ENCODE measurements around the gene PTPRU.

The PTPRU gene

DNA sequence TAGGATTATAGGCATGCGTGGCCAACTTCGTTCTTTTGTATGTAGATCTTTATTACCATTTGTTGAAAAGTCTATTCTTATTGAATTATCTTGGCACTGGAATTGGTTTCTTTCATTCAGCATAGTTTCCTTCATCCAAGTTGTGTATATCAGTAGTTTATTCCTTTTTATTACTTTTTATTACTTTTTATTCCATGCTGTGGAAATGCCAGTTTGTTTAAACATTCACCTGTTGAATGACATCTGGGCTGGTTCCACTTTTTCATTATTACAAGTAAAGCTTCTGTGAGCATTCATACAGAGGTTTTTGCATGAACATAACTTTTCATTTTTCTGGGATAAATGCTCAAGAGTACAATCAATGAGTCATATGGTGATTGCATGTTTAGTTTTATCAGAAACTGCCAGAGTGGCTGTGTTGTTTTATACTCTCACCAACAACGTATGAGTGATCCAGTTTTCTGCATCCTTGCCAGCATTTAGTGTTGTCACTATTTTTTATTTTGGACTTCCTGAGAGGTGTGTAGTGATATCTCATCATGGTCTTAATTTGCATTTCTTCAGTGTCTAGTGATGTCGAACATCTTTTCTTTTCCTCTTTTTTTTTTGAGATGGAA, 28.6 kb downstream of the PTPRU start:
- no peak for FAIRE-seq
- DNase-seq (ENCODE audit: low spot score), result no peak

DNA sequence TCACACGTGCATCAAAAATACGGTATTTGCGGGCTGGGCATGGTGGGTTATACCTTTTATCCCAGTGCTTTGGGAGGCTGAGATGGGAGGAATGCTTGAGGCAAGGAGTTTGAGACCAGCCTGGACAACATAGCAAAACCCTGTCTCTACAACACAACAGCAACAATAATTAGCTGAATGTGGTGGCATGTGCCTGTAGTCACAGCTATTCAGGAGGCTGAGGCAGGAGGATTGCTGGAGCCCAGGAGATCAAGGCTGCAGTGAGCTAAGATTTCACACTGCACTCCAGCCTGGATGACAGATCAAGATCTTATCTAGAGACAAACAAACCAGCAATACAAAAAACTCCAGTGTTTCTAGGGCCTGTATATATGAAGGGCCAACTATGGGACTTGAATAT, 30.6 kb downstream of the PTPRU start:
- DNase-seq (ENCODE audit: low spot score) (no peak), FAIRE-seq (no peak)

DNA sequence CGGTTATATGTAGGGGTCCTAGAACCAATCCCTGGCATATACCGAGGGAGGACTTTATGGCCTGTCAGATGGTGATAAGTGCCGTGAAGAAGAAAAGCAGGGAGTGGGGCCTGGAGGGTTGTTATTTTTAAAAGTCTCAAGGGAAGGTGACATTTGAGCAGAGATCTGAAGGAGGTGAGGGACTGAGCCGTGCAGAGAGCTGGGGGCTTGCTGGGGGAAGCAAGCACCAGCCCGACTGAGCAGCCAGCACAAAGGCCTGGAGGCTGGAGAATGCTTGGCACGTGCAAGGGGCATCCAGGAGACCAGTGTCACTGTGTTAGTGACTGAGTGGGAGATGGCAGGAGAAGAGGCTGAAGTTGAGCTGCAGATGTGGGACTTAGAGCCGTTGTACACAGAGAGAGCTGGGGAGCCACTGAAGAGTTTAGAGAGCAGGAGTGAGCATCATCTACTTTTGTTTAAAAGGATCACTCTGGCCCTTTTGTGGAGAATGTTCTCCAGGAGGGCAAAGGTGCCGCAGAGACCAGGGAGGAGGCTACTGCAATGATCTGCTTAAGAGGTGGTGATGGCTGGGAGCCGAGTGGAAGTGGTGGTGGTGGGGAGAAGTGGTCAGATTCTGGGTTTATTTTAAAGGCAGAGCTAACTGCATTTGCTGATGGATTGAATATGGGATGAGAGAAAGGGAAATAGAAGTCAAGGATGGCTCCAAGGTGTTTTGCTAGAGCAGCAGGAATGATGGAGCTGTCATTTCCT, 31.2 kb downstream of the PTPRU start:
- FAIRE-seq (no peak), DNase-seq (ENCODE audit: low spot score) (no peak)

DNA sequence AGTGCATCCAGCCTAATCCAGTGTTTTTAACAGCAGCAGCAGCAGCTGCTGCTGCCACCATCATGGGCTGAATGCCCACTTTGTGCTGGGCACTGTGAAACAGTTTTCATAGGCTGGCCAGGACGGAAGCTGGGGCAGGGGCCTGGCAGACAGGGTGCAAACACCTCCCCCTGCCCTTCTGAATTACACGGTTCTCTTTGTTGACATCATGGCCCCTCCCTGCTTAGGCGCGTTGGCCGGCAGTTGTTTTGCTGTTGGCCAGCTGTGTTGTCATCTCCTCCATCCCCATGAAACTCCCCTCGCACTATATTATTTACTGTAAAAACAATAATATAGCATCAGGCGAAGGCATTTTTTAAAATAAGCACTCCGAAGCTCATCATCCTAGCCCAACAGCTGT, 33.1 kb downstream of the PTPRU start:
- FAIRE-seq, result no peak
- no peak for DNase-seq (ENCODE audit: low spot score)

DNA sequence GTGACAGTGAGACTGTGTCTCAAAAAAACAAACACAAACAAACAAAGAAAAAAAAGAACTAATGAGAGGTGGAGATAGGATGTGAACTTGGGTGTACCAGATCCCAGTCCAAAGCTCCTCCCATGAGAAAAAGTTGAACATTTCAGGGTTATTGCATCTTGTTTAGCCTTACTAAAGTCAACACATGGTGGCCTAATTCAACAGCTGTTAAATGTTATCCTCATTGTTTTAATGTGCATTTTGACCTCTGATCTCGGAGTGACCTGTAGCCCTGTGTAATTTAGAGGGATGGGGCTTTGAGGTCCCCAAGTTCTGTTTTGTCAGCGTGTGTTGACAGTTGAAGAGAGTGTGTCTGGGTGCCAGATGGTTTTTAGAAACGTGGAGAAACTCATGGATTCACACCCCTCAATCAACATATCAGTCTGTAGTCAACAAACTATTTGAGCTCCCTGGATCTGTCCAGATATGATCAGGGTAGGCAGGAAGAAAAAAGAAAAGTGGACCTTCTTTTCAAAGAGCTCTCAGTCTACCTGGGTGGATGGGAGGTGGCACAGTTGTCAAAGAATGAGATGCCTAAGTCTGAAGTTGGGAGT, 34.7 kb downstream of the PTPRU start:
- FAIRE-seq, result no peak
- DNase-seq (ENCODE audit: low spot score), result no peak

DNA sequence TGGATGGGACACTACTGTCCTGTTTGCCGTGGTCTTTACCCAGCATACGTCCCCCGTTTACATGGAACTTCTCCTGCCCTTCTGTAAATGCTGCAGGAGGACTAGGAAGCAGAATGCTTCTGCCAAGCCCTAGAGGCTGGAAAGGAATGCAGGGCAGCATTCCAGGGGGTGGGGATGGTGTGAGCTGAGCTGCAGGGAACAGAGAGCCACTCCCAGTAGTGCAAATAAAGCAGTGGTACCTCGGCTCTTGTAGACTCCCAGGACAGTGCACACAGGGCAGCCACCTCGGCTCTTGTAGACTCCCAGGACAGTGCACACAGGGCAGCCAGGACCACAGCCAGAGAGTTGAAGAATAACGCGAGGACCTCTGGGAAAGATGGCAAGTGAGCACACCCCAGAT, 35.4 kb downstream of the PTPRU start:
- FAIRE-seq, result no peak
- peak; percentile 91 for DNase-seq (ENCODE audit: low spot score)

DNA sequence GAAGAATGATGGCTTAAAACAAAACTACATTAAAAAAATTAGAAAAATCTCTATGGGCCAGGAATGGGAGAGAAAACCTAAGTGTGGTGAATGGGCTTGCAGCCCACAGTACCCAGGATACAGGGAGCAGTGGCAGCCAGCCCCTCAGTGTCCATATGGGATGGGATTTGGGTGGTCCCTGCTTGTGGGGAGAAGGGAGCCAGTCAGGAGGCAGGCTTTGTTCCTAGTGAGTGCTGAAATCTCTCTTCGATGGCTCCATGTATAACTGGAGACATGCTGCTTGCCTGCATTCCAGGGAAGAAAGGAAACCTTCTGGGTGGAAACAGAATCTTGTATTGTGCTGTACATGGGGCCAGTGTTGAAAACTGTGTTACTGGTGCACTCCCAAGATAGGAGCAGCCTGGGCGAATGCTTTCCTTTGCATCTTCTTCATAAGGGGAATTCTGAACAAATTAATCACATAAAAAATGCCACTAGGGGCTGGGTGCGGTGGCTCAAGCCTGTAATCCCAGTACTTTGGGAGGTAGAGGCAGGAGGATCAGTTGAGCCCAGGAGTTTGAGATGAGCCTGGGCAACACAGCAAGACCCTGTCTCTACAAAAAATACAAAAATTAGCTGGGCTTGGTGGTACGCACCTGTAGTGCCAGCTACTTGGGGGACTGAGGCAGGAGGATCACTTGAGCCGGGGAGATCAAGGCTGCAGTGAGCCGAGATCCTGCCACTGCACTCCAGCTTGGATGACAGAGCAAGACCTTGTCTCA, 36.0 kb downstream of the PTPRU start:
- FAIRE-seq, result no peak
- no peak for DNase-seq (ENCODE audit: low spot score)

DNA sequence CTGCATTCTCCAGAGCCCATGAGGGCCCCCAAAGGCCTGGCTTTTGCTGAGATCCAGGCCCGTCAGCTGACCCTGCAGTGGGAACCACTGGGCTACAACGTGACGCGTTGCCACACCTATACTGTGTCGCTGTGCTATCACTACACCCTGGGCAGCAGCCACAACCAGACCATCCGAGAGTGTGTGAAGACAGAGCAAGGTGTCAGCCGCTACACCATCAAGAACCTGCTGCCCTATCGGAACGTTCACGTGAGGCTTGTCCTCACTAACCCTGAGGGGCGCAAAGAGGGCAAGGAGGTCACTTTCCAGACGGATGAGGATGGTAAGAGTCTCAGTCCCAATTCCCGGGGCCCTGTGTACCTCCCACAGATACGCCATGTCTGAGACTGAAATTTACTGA, 39.1 kb downstream of the PTPRU start:
- no peak for FAIRE-seq
- no peak for DNase-seq (ENCODE audit: low spot score)

DNA sequence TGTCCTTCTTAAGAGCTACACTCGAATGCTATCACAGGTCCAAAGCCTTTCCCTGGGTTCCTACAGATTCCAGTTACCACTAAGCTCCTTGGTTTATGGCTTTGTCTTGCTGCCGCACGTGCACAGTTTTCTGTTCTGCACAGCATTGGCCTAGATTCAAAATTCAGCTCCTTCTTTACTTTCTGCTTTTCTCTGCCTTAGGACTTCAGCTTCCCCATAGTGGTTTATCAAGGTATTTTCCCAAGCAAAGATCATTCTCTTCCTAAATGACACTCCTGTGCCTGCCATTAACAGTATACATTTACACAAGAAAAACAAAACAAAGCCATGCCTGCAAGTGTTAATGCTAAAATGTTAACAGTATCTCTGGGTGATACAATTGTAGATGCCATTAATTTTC, 41.8 kb downstream of the PTPRU start:
- FAIRE-seq (no peak), DNase-seq (ENCODE audit: low spot score) (no peak)

DNA sequence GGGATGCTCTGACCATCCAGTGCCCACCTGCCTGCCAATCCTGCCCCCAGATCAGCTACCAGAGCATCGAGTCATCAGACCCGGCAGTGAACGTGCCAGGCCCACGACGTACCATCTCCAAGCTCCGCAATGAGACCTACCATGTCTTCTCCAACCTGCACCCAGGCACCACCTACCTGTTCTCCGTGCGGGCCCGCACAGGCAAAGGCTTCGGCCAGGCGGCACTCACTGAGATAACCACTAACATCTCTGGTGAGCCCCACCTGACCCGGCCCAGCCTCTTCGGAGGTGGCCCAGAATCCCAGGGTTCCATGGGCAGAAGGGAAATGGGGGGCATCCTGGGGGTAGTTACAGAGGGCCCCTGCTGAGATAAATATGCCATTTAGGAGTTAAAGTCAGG, 43.1 kb downstream of the PTPRU start:
- DNase-seq (ENCODE audit: low spot score), result no peak
- FAIRE-seq, result no peak

DNA sequence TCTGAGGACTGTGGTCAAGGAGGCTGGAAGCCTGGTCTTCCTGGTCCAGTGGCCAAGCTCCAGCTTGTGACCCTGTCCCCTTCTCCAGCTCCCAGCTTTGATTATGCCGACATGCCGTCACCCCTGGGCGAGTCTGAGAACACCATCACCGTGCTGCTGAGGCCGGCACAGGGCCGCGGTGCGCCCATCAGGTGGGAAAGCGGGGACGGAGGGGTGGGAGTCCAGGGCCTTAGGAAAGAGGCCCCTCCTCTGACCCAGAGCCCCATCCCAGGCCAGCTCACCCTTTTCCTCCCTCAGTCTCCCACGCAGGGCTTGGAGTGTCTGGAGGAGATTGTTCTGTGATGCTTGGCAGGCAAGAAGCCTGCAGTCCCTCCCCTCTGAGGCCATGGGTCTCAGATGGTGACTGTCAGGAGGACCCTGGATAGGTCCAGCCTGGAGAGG, 43.6 kb downstream of the PTPRU start:
- FAIRE-seq, result no peak
- no peak for DNase-seq (ENCODE audit: low spot score)

DNA sequence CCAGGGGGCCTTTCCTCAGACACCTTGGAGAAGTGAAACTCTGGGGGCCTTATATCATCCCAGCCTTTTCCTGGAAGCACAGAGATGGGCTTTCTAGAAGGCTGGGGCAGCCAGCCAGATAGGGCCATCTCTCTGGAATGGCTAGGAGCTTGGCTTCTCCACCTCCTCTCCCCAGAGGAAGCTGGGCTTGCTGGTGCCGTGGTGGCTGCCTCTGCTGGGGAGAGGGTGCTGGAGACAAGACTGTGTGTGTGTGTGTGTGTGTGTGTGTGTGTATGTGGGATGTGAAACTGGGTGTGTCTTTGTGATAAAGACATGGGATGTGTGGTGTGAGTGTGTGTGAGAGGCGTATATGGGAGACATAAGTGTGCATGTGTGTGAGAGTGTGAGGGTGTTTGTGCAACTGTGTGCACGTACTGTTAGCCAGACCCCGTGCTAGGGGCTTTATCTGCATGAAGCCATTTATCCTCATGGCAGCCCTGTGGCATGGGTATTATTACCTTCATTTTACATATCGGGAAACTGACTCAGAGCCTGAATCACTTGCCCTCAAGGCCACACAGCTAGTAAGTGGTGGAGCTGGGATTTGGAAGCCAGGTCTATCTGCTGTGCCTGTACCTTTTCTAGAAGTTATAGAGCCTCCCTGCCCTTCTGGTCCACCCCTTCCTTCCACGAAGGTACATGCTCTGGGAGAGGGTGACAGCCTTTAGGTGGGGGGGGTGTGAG, 44.2 kb downstream of the PTPRU start:
- DNase-seq (ENCODE audit: low spot score), result no peak
- no peak for FAIRE-seq

DNA sequence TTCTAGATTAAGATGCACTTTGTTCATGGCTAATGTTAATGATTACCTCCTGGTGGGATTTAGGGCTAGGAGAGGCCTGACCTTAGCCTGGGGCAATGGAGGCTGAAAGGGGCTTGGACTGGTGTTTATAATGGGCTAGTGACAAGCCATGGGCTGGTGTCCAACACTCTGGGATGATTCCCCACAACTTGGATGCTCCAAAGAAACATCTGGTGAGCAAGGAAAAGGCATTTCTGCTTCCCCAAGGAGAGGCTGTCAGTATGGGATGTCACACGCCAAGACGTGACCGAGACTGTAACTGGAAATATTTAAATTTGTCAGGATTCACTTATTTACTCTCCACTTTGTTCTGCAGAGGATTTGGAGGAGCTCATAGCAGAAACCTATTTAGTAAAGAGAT, 45.2 kb downstream of the PTPRU start:
- DNase-seq (ENCODE audit: low spot score), result no peak
- FAIRE-seq, result no peak

DNA sequence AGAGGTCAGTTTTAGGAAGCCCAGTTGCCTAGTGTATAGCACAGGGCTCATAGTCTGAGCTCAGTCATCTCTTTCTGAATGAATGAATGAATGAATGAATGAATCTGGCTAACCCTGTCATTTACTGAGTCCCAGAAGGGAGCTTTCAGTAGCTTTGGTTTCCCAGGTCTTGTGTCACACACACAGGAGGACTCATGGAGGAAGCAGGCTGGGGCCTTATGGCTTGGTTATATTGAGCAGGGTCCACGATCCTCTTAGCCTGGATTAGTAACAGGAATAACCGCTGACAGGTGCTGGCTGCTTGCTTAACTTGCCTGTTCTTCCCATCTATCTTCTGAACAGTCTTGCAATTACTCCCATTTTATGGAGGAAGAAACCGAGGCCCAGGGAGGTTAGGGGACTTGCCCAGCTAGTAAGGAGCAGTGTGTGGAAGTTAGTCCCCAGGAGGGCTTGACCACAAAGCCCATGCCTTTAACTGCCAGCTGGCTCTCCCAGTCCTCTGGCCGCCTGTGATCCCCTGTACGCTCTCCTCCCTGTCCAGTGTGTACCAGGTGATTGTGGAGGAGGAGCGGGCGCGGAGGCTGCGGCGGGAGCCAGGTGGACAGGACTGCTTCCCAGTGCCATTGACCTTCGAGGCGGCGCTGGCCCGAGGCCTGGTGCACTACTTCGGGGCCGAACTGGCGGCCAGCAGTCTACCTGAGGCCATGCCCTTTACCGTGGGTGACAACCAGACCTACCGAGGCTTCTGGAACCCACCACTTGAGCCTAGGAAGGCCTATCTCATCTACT, 46.0 kb downstream of the PTPRU start:
- DNase-seq (ENCODE audit: low spot score) (no peak), FAIRE-seq (no peak)

DNA sequence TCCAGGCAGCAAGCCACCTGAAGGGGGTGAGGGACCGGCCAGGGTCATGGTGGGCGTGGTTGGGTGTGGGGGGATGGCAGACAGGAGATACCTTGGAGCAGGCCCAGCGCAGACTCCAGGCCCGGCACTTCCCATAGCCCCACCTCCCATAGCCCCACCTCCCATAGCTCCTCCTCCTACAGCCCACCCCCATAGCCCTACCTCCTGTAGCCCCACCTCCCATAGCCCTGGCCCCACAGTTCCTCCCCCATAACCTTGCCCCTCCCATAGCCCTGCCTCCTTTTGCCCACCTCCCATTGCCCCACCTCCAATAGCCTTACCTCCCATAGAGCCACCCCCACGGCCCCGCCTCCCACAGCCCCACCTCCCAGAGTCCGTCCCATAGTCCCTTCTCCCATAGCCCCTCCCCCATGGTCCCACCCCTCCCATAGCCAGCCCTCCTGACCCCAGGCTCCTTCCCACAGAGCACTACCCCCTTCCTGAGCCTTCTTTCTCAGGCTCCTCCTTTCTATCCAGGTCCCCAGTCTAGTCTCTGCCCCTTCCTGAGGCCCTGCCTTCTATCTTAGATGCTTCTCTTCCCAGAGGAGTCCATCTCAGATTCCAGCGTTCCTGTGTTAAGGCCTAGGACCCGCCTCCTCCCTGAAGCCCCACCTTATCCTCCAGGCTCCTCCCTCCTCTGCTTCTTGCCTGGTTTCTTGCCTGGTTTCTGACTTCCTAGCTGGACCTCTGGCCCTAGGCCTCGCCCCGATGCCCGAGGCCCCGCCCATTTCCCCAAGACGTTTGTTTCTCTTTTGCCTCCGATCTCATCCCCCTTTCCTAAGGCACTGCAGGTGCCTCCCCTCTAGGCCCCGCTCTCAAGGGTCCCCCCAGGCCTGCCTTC, 46.8 kb downstream of the PTPRU start:
- FAIRE-seq (no peak), DNase-seq (ENCODE audit: low spot score) (peak; percentile 52)

DNA sequence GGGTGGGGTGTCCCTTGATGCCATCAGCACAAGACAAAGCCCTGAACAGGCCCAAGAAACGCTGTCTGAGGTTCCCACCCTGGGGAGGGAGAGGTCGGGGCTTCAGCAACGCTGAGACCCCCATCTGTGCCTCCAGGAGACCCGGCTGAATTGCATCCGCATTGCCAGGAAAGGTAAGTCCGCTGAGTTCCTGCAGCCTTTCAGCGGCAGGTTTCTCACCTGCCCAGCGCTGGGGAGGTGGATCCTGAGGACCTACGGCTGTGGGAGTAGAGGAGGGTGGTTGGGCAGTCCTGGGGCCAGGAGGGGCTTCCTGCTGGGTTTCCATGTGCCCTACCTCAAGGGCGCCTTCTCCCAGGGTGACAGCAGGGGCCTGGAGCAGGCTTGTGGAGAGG, 47.5 kb downstream of the PTPRU start:
- FAIRE-seq, result no peak
- no peak for DNase-seq (ENCODE audit: low spot score)

DNA sequence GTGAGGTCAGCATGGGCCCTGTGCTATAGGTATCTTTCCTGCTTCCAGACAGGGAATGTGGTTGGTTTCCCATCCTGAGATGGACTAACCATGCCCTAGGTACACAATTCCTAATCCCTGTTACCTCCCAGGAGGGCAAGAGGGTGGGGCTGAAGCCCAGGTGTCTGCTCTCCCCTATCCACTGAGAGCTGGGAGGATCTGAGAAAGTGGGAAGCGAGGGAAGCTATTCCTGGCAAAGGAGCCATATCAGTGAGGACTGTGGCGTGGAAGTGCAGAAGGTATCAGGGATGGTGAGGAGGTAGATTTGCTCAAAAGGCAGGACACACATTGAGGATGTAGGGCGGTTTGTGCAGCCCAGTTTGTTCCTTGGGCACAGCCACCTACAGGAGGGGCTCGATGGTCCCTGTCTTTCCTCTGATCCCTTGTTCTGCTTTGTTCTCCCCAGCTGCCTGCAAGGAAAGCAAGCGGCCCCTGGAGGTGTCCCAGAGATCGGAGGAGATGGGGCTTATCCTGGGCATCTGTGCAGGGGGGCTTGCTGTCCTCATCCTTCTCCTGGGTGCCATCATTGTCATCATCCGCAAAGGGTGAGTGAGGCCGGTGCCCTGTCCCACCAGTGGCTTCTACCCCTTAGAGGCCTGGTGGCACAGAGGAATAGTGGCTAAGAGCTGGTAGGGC, 48.1 kb downstream of the PTPRU start:
- no peak for FAIRE-seq

DNA sequence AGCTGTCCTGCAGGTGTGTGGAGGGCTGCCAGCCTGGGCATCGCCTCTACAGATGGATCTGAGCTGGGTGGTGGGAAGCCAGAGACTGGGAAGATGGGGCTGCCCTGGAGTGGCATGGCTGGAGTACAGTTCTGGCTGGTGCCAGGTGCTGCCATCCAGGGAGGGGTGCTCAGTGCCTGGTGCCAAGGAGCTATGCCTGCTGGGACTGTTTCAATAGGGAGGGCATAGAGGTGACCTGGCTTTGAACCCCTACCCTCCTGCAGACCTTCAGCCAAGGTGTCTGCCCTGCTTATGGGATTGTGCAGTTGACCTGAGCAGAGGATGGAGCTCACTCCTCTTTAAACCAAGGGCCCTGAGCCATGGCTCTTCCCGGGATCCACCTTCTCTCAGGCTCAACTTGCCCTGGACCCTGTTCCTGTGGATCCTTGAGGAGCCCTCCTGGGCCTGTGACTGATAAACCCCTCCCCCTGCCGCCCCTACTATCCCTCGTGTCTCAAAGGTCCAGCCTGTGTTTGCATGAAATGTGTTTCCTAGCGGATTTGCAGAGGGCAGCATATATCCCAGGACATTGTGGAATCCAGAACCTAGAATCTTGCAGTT, 48.7 kb downstream of the PTPRU start:
- FAIRE-seq, result no peak
- DNase-seq (ENCODE audit: low spot score), result no peak

More for the DNA sequence above, 48.1 kb downstream of the PTPRU start:
- no peak for DNase-seq (ENCODE audit: low spot score)

DNA sequence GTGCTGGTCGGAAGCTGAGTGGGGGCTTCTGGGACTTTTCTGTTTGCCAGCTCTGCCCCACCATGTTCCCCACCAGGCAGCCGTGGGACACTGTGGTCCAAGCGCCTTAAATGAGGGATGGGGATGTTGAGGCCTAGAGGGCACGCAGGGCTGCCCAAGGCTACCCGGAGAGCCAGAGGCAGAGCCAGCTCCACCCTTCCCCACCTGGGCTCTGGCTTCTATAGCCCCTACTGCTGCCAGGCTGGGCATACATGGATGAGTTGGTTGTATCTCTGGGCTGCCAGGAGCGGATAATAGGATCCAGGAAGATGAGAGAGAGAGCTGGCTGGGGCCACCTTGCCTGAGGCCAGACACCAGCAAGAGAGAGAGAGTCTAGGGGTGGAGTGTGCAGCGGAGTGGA, 49.4 kb downstream of the PTPRU start:
- DNase-seq (ENCODE audit: low spot score), result no peak
- FAIRE-seq, result no peak

Measured in urothelium cell line (cell line).